ENCODE data around the gene TMEM229B. TPM values are rescaled to one million over a fixed set of nuclear protein-coding genes. Genes with fewer than 3 reads are reported as not detected.

Gene TMEM229B
- total RNA-seq, 3 donors from 2014 or later: 4.8 to 12.6 (median 10.8) TPM

DNA sequence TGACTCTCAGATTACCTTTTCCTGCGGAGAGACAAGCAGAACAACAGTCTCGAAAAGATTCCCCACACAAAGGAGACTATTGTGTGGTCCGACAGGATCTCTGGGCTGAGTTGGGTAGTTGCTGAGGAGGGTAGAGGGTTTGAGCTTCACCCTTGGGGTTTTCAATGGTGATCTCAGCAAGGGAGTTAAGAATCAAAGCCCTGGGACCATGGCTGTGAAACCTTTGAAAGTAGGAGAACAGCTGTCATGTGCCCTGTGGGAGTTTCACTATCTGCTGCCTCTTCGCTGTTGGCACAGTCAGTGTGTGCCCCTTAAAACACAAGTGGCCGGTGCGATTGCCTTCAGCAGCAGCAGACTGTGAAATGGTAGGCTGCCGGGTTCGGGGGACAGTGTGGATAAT lies 62.4 kb downstream of the TMEM229B start:
- Histone ChIP-seq H3K4me1 (ENCODE audit: low read depth) (peaks cover 10% of the 10 kb centered on the region), H3K36me3 (ENCODE audit: low read depth) (no peaks in the 10 kb centered on the region), H3K9me3 (no peaks in the 10 kb centered on the region), H3K4me3 (no peak overlapping the region)
- TF ChIP-seq, protein P1, sequence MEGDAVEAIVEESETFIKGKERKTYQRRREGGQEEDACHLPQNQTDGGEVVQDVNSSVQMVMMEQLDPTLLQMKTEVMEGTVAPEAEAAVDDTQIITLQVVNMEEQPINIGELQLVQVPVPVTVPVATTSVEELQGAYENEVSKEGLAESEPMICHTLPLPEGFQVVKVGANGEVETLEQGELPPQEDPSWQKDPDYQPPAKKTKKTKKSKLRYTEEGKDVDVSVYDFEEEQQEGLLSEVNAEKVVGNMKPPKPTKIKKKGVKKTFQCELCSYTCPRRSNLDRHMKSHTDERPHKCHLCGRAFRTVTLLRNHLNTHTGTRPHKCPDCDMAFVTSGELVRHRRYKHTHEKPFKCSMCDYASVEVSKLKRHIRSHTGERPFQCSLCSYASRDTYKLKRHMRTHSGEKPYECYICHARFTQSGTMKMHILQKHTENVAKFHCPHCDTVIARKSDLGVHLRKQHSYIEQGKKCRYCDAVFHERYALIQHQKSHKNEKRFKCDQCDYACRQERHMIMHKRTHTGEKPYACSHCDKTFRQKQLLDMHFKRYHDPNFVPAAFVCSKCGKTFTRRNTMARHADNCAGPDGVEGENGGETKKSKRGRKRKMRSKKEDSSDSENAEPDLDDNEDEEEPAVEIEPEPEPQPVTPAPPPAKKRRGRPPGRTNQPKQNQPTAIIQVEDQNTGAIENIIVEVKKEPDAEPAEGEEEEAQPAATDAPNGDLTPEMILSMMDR (IDR thresholded peaks at IDR 0.05): no peak
- ATAC-seq (no peak), DNase-seq (no peak)
- intact Hi-C loops (cut with DNase I, micrococcal nuclease): loop anchor here in 1 of 2 donors (5.0 kb wide), 1 partner anchor 146 kb away; no protein-coding TSS in a partner anchor

DNA sequence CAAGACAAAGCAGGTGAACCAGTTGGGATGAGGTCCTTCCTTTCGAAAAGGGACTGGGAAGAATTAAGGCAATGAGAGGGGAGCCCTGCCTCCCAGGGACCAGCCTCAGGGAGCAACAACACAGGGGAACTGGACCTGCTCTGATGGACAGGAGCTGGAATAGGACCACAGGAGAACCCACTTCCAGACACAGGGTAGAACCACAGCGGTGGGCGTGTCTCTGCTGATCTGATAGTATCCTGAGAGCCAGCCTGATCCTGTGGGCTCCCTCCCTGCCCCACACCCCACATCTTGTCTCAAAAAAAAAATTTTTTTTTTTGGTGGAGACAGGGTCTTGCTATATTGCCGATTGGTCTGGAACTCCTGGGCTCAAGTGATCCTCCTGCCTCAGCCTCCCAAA lies 62.9 kb downstream of the TMEM229B start:
- TF ChIP-seq, protein P1 (IDR thresholded peaks at IDR 0.05): no peak
- Histone ChIP-seq H3K36me3 (ENCODE audit: low read depth) (no peaks in the 10 kb centered on the region), H3K9me3 (no peaks in the 10 kb centered on the region), H3K4me1 (ENCODE audit: low read depth) (peaks cover 10% of the 10 kb centered on the region), H3K4me3 (no peak overlapping the region)
- ATAC-seq: no peak
- intact Hi-C loops (cut with DNase I, micrococcal nuclease): loop anchor here in 1 of 2 donors (5.0 kb wide), 1 partner anchor 147 kb away; no protein-coding TSS in a partner anchor
- DNase-seq: no peak

DNA sequence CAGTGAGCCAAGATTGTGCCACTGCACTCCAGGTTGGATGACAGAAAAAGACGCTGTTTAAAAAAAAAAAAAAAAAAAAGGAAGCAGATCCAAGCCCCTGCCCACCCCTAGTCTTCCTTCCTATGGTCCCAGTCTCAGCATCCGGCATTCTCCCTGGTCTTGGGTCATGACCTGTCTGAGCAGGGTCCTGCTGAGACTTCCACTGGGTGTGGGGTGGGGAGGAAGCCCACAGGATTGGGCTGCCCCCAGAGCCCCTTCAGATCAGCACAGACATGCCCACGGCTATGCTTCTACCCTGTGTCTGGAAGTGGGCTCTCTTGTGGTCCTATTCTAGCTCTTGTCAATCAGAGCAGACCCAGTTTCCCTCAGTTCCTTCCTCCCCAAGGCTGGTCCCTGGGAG lies 64.0 kb downstream of the TMEM229B start:
- TF ChIP-seq, protein P1 (IDR thresholded peaks at IDR 0.05): no peak
- intact Hi-C loops (cut with DNase I, micrococcal nuclease): no loop called here
- Histone ChIP-seq H3K36me3 (ENCODE audit: low read depth) (no peaks in the 10 kb centered on the region), H3K4me3 (no peak overlapping the region), H3K9me3 (no peaks in the 10 kb centered on the region), H3K4me1 (ENCODE audit: low read depth) (peaks cover 15% of the 10 kb centered on the region)
- no peak for DNase-seq
- ATAC-seq: no peak

DNA sequence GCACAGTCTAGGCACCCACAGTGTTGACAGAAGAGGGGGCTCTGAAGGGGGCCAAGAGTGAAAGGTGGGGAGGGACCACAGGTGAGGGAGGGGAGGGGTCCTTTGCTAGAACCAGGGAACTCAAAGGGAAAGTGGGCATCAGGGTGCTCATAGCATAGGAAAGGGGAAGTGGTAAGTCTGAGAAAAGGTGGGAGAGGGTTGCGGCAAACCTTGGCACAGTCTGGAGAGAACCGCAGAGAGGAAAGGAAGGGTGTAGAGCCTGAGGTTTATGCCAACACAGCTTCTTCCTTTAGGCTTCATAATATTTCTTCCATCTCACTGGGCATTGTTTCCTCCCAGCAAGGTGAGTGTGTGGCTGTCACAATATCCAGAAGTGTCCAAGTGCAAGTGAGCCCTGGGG lies 65.1 kb downstream of the TMEM229B start:
- Histone ChIP-seq H3K36me3 (ENCODE audit: low read depth) (no peaks in the 10 kb centered on the region), H3K4me3 (no peak overlapping the region), H3K4me1 (ENCODE audit: low read depth) (peaks cover 19% of the 10 kb centered on the region), H3K9me3 (no peaks in the 10 kb centered on the region)
- TF ChIP-seq, protein P1 (IDR thresholded peaks at IDR 0.05): no peak
- ATAC-seq (no peak), DNase-seq (no peak)
- intact Hi-C loops (cut with DNase I, micrococcal nuclease): no loop called here

DNA sequence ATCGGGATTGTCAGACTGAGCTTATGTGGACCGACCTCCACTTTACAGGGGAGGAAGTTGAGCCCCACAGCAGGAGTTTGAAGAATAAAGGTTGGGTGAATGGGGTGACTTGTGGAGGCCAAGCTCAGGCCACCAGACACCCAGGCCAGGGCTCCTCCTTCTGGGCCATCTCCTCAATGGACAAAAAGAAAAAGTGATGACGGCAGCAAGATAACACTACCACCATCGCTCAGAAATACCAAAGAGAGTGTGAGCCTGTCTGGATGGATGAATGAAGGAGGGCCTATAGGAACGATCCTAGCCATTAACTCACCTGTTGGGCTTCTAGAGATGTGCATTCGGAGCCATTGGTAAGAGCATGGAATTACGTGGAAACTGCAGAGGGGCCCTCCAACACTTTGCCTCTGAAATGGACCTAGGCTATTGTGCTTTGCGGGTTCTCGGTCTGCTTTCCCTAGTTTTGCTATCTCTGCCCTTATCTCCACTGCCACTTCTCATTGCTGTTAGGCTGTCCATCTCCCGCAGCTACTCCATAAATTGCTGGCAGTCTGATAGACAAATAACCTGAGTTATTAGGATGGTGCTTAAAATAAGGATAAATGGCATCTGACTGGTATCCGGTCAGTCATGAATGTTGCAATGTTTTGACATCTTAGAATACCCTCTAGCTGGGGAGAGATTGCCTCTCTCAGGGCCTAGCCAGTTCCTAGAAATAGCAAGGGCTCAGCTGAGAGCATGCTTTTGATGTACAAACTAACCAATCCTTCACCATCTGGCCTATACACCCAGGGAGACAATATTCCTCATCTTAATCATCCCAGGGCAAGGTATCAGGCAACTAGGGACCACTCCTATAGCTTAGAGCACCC lies 66.9 kb downstream of the TMEM229B start:
- H3K9me3 ChIP-seq: no peaks in the 10 kb centered on the region
- H3K36me3 ChIP-seq (ENCODE audit: low read depth): no peaks in the 10 kb centered on the region
- H3K4me3 ChIP-seq: no peak overlapping the region
- H3K4me1 ChIP-seq (ENCODE audit: low read depth): peaks cover 15% of the 10 kb centered on the region
- DNase-seq (no peak), ATAC-seq (no peak)
- TF ChIP-seq, protein P1 (IDR thresholded peaks at IDR 0.05): no peak
- intact Hi-C loops (cut with DNase I, micrococcal nuclease): no loop called here

Small RNA genes within 50 kb of the gene (microRNA-seq; reads per million reads assigned to microRNA genes)
- not detected for gene MIR5694

Other genes with a start within 250 kb of the TMEM229B start
- gene PALS1, start 247.3 kb downstream of the TMEM229B start, total RNA-seq: 10 to 100 TPM; 37.0 to 55.2 (median 44.3) TPM
- gene ATP6V1D, start 128.9 kb downstream of the TMEM229B start, total RNA-seq: 10 to 100 TPM; 74.1 to 83.7 (median 81.6) TPM
- gene EIF2S1, start 128.4 kb downstream of the TMEM229B start, total RNA-seq: 100 to 1,000 TPM in 1 of 3 donors, 10 to 100 TPM in 2; 35.7 to 111 (median 65.8) TPM
- gene PLEK2, start 76.6 kb downstream of the TMEM229B start, total RNA-seq: 10 to 100 TPM; 15.0 to 41.7 (median 30.8) TPM
- 100 to 1,000 TPM in 1 of 3 donors, 10 to 100 TPM in 2; 45.8 to 110 (median 61.5) TPM for gene PLEKHH1, start 44.6 kb upstream of the TMEM229B start, total RNA-seq
- 10 to 100 TPM; 16.6 to 20.0 (median 16.7) TPM for gene PIGH, start 111.5 kb upstream of the TMEM229B start, total RNA-seq
- gene ARG2, start 131.2 kb upstream of the TMEM229B start, total RNA-seq: 1 to 10 TPM in 2 of 3 donors, under 1 TPM in 1; 0.84 to 5.0 (median 4.4) TPM
- gene VTI1B, start 185.9 kb upstream of the TMEM229B start, total RNA-seq: 100 to 1,000 TPM; 110 to 162 (median 148) TPM
- gene RDH11, start 207.0 kb upstream of the TMEM229B start, total RNA-seq: 10 to 100 TPM; 36.0 to 44.1 (median 38.3) TPM
- gene RDH12, start 213.2 kb upstream of the TMEM229B start, total RNA-seq: not detected